Measurements from ENCODE around the gene STK16. TPM values are rescaled to one million over a fixed set of nuclear protein-coding genes. Genes with fewer than 3 reads are reported as not detected.

Gene STK16
- total and polyA plus RNA-seq, 12 donors: 12.9 to 26.7 (median 19.7) TPM

DNA sequence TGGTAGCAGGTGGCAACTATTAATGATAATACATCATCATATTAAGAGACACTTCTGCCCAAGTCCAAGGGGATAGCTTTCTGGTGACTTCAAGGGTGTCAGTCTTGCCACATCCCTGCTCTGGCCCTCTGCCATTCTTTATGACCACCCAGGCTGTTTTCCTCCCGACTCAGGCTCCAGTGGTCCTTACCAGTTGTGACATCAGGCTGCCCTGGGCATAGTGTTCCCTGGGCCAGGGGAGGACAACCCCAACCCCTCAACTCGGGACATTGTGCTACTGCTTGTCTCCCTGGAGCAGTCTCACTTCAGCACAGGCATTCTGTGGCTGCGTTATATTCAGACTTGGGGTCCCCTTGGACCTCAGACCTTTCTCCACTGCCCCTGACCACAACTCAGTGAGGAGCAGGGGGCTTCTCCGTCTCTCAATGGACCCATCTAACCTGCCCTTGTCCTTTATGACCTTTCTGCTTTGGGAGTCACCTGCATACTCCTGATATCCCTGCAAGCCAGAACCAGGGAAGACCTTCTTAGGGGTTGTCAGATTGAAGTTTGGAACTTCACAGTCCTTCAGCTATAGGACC is 46.7 kb downstream of the STK16 start:
- H3K27me3 ChIP-seq: peaks cover 0 to 4% (median 0%) of the 10 kb centered on the region in 7 donors
- ATAC-seq: no peak
- peaks cover 3 to 26% (median 12%) of the 10 kb centered on the region in 9 donors for H3K4me1 ChIP-seq
- no peak for DNase-seq
- H3K36me3 ChIP-seq: no peaks in the 10 kb centered on the region
- no peaks in the 10 kb centered on the region for H3K9me3 ChIP-seq
- TF ChIP-seq CTCF (IDR thresholded peaks at IDR 0.05): no peak
- intact Hi-C loops (cut with DNase I): loop anchor here in 6 of 10 donors (5.0 to 10.0 kb wide), 3 partner anchors 67 to 237 kb away; partner anchors contain the start of genes CNPPD1 (in 3 of the 6), RETREG2 (in 3 of the 6), ANKZF1 (in 1 of the 6) and ATG9A (in 1 of the 6)
- H3K27ac ChIP-seq: no peak overlapping the region
- WGBS, 2 donors: 71 to 76% methylated on average over 4 of the region's 4 CpGs
- no peak overlapping the region for H3K4me3 ChIP-seq

DNA sequence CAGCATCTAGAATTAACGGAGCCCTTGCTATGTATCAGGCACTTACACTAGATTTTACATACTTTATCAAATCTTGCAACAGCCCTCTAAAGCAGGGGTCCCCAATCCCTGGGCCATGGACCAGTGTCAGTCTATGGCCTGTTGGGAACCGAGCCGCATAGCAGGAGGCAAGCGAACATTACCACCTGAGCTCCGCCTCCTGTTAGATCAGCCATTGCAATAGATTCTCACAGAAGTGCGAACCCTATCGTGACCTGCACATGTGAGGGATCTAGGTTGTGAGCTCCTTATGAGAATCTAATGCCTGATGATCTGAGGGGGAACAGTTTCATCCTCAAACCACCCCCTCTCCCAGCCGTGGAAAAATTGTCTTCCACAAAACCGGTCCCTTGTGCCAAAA is 47.3 kb downstream of the STK16 start:
- ATAC-seq: no peak
- no peak overlapping the region for H3K4me3 ChIP-seq
- H3K9me3 ChIP-seq: no peaks in the 10 kb centered on the region
- 91 to 92% methylated on average over 9 of the region's 9 CpGs for WGBS, 2 donors
- H3K36me3 ChIP-seq: no peaks in the 10 kb centered on the region
- peaks cover 3 to 26% (median 12%) of the 10 kb centered on the region in 9 donors for H3K4me1 ChIP-seq
- intact Hi-C loops (cut with DNase I): loop anchor here in 6 of 10 donors (5.0 to 10.0 kb wide), 3 partner anchors 68 to 238 kb away; partner anchors contain the start of genes CNPPD1 (in 3 of the 6), RETREG2 (in 3 of the 6), ANKZF1 (in 1 of the 6) and ATG9A (in 1 of the 6)
- no peak overlapping the region for H3K27ac ChIP-seq
- no peak for TF ChIP-seq CTCF (IDR thresholded peaks at IDR 0.05)
- DNase-seq: no peak
- peaks cover 0 to 4% (median 0%) of the 10 kb centered on the region in 7 donors for H3K27me3 ChIP-seq

DNA sequence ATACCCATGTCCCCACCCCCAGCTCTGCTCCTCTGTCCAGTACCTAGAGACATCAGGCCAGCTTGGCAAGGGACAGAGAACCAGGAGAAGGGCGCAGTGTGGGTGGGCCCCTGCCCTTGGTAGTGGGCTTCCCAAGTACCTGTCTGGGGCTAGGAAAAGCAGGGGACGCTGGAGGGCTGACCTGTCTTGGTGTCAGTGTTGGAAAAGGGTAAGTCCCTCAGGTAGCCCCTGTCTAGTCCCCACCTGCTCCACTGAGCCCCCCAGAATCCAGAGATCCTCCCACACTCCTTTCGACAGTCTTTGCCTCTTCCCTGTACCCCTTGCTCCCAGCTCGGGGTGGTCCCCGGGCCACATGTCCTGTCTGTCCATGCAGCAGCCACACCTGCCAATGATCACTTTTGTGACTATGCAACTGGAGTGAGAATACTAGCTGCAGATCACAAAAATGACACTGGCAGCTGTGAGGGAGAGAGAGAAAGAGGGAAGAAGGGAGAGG is 48.5 kb downstream of the STK16 start:
- Histone ChIP-seq H3K27ac (peak overlapping the region in 5 of 10 donors; percentile 70 to 90 (median 83)), H3K9me3 (no peaks in the 10 kb centered on the region), H3K27me3 (peaks cover 0 to 5% (median 0%) of the 10 kb centered on the region in 7 donors), H3K4me3 (peak overlapping the region in 1 of 10 donors; percentile 60), H3K4me1 (peaks cover 3 to 28% (median 12%) of the 10 kb centered on the region in 9 donors), H3K36me3 (no peaks in the 10 kb centered on the region)
- 84 to 92% methylated on average over 5 of the region's 5 CpGs for WGBS, 2 donors
- no peak for ATAC-seq
- intact Hi-C loops (cut with DNase I): loop anchor here in 8 of 10 donors (1.0 to 10.0 kb wide), 12 partner anchors 14 to 239 kb away; partner anchors contain the start of genes CNPPD1 (in 3 of the 8), RETREG2 (in 3 of the 8), DNAJB2 (in 2 of the 8) and NHEJ1 (in 2 of the 8)
- TF ChIP-seq CTCF (IDR thresholded peaks at IDR 0.05): no peak
- no peak for DNase-seq

All from heart right ventricle (tissue), 16 donors.